MM.1S (cell line): Measurements from ENCODE around the gene VKORC1.

ENCODE experiments used
- DNase-seq: peaks from one replicate; pipeline ENCODE4 v3.0.0-alpha.2; 2015
- H2AFZ ChIP-seq: fragments of 300-600 bp; sonication (generic); 2 replicates; pipeline ENCODE4 v1.6.0; 2016; ENCODE audit warnings: antibody characterized with exemption, low read length
- H3F3A ChIP-seq: fragments of 300-600 bp; sonication (generic); 2 replicates; pipeline ENCODE4 v1.6.1; 2016; ENCODE audit warnings: mild to moderate bottlenecking, antibody characterized with exemption, low read length, moderate library complexity, mixed read lengths; ENCODE audit not compliant: insufficient read depth
- H3K27ac ChIP-seq: fragments of 300-600 bp; sonication (generic); 2 replicates; pipeline ENCODE4 v1.5.1; 2016; ENCODE audit warnings: mild to moderate bottlenecking, low read length
- H3K27me3 ChIP-seq: fragments of 300-600 bp; sonication (generic); replicated peaks from 2 replicates; pipeline ENCODE4 v1.6.0; 2016; ENCODE audit warnings: low read length; ENCODE audit not compliant: insufficient read depth
- H3K36me3 ChIP-seq: fragments of 300-600 bp; sonication (generic); replicated peaks from 2 replicates; pipeline ENCODE4 v1.6.1; 2016; ENCODE audit warnings: mild to moderate bottlenecking, low read length, mixed read lengths; ENCODE audit not compliant: insufficient read depth
- H3K4me1 ChIP-seq: fragments of 300-600 bp; sonication (generic); 2 replicates; pipeline ENCODE4 v1.6.1; 2016; ENCODE audit warnings: low read length, mixed read lengths
- H3K4me2 ChIP-seq: fragments of 300-600 bp; sonication (generic); 2 replicates; pipeline ENCODE4 v1.6.0; 2016; ENCODE audit warnings: low read depth, low read length
- H3K4me3 ChIP-seq: fragments of 300-600 bp; sonication (generic); 2 replicates; pipeline ENCODE4 v1.5.1; 2016; ENCODE audit warnings: low read length, mixed read lengths
- H3K79me2 ChIP-seq: fragments of 300-600 bp; sonication (generic); 2 replicates; pipeline ENCODE4 v1.6.1; 2016; ENCODE audit warnings: mixed run types, low read length, mixed read lengths
- H3K9ac ChIP-seq: fragments of 300-600 bp; sonication (generic); 2 replicates; pipeline ENCODE4 v1.6.1; 2016; ENCODE audit warnings: low read length, mixed read lengths
- H3K9me2 ChIP-seq: fragments of 300-600 bp; sonication (generic); replicated peaks from 2 replicates; pipeline ENCODE4 v1.6.1; 2016; ENCODE audit warnings: mild to moderate bottlenecking, low read length, mixed read lengths; ENCODE audit not compliant: insufficient read depth
- H3K9me3 ChIP-seq: fragments of 300-600 bp; sonication (generic); replicated peaks from 2 replicates; pipeline ENCODE4 v1.6.1; 2016; ENCODE audit warnings: mild to moderate bottlenecking, low read length, mixed read lengths; ENCODE audit not compliant: insufficient read depth
- H4K20me1 ChIP-seq: fragments of 300-600 bp; sonication (generic); 2 replicates; pipeline ENCODE4 v1.6.1; 2016; ENCODE audit warnings: mild to moderate bottlenecking, low read length, moderate library complexity, mixed read lengths; ENCODE audit not compliant: insufficient read depth
- EZH2 ChIP-seq: fragments of 300-600 bp; sonication (generic); optimal IDR thresholded peaks from 2 replicates; pipeline ENCODE3; 2017; ENCODE audit warnings: low read depth, mild to moderate bottlenecking, antibody characterized with exemption, low read length, mixed read lengths
- EZH2phosphoT487 ChIP-seq: fragments of 300-600 bp; sonication (generic); IDR thresholded peaks from 2 replicates; pipeline ENCODE4 v1.6.1; 2018; ENCODE audit warnings: antibody characterized with exemption, low read length
- TF ChIP-seq, protein P1 (sequence below): fragments of 300-600 bp; sonication (generic); IDR thresholded peaks from 2 replicates; pipeline ENCODE4 v1.5.1; 2016; ENCODE audit warnings: antibody characterized with exemption, low read length, mixed read lengths

The VKORC1 gene

DNA sequence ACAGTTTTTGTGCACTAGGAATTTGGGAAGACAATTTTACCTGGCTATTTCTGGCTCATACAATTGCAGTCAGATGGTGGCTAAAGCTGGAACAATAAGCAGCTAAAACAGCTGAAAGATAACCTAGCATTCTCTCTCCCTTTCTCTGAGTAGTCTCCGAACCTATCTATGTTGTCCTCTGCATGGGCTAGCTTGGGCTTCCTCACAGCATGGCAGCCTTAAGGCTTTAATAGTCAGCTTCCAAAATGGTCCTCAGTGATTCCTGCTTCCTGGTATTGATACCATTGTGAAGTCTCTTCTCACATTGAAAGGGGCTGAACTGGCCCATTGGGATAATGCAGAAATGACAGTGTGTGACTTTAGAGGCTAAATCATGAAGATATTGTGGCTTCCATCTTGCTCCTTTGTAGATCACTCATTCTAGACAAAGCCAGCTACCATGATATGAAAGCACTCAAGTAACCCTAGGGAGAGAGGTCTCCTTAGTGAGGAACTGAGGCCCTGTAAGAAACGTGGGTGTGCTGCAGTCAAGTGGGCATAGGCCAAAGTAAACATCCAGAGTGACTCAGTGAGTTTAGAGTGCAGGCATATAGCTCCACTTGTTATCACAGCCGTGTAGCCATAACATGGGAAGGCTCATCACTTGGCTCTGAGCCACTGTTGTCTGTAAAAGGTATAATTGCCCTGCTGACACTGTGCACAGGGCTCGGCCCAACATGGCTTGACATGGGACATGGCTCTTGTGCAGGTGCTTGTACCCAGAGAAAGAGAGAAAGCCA lies 5.5 kb upstream of the VKORC1 start:
- no peak overlapping the region for H3K9ac ChIP-seq
- H3K27ac ChIP-seq, result no peak overlapping the region
- H3K36me3 ChIP-seq, result no peaks in the 10 kb centered on the region
- H4K20me1 ChIP-seq, result no peaks in the 10 kb centered on the region
- no peak for TF ChIP-seq EZH2
- TF ChIP-seq EZH2phosphoT487, result no peak
- DNase-seq, result no peak
- H2AFZ ChIP-seq, result no peak overlapping the region
- H3K4me3 ChIP-seq, result no peak overlapping the region
- H3K4me1 ChIP-seq, result no peaks in the 10 kb centered on the region
- no peak overlapping the region for H3K4me2 ChIP-seq
- no peaks in the 10 kb centered on the region for H3K9me2 ChIP-seq
- H3K9me3 ChIP-seq, result no peaks in the 10 kb centered on the region
- H3F3A ChIP-seq, result no peaks in the 10 kb centered on the region
- no peaks in the 10 kb centered on the region for H3K79me2 ChIP-seq
- H3K27me3 ChIP-seq, result peaks cover 32% of the 10 kb centered on the region

- peak overlapping the region; percentile 93 for H3K4me2 ChIP-seq
- H3K4me1 ChIP-seq, result no peaks in the 10 kb centered on the region
- TF ChIP-seq, protein P1, sequence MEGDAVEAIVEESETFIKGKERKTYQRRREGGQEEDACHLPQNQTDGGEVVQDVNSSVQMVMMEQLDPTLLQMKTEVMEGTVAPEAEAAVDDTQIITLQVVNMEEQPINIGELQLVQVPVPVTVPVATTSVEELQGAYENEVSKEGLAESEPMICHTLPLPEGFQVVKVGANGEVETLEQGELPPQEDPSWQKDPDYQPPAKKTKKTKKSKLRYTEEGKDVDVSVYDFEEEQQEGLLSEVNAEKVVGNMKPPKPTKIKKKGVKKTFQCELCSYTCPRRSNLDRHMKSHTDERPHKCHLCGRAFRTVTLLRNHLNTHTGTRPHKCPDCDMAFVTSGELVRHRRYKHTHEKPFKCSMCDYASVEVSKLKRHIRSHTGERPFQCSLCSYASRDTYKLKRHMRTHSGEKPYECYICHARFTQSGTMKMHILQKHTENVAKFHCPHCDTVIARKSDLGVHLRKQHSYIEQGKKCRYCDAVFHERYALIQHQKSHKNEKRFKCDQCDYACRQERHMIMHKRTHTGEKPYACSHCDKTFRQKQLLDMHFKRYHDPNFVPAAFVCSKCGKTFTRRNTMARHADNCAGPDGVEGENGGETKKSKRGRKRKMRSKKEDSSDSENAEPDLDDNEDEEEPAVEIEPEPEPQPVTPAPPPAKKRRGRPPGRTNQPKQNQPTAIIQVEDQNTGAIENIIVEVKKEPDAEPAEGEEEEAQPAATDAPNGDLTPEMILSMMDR, result no peak
- TF ChIP-seq EZH2phosphoT487 (no peak), EZH2 (no peak)
- no peaks in the 10 kb centered on the region for H4K20me1 ChIP-seq
- peak overlapping the region; percentile 69; the same call in 1 of the 2 replicates for H3K27ac ChIP-seq
- peaks cover 12% of the 10 kb centered on the region for H3K27me3 ChIP-seq
- peak overlapping the region; percentile 94 for H3K4me3 ChIP-seq
- H3K36me3 ChIP-seq, result no peaks in the 10 kb centered on the region
- no peaks in the 10 kb centered on the region for H3K9me3 ChIP-seq
- no peaks in the 10 kb centered on the region for H3K9me2 ChIP-seq
- peaks cover 20% of the 10 kb centered on the region for H3K79me2 ChIP-seq
- H3F3A ChIP-seq, result peaks cover 4% of the 10 kb centered on the region
- H3K9ac ChIP-seq, result peak overlapping the region; percentile 74
- DNase-seq, result no peak
- peak overlapping the region; percentile 98 for H2AFZ ChIP-seq
Measured at GRCh38 chr16:31094088-31094423, 541 bp downstream of the VKORC1 start.

GRCh38 chr16:31093132-31093703 lies 1.4 kb downstream of the VKORC1 start:
- DNase-seq, result no peak
- Histone ChIP-seq H3K4me2 (peak overlapping the region; percentile 93; the same call in 1 of the 2 replicates), H3K36me3 (no peaks in the 10 kb centered on the region), H3K27me3 (peaks cover 4% of the 10 kb centered on the region), H3K4me3 (no peak overlapping the region), H3F3A (peaks cover 4% of the 10 kb centered on the region), H3K9me3 (no peaks in the 10 kb centered on the region), H4K20me1 (no peaks in the 10 kb centered on the region), H3K9me2 (no peaks in the 10 kb centered on the region), H2AFZ (no peak overlapping the region), H3K9ac (no peak overlapping the region), H3K27ac (no peak overlapping the region), H3K79me2 (peaks cover 20% of the 10 kb centered on the region), H3K4me1 (no peaks in the 10 kb centered on the region)
- TF ChIP-seq, protein P1, result no peak
- TF ChIP-seq EZH2, result no peak
- no peak for TF ChIP-seq EZH2phosphoT487

GRCh38 chr16:31092330-31092729 lies 2.3 kb downstream of the VKORC1 start:
- no peaks in the 10 kb centered on the region for H3K9me3 ChIP-seq
- no peak overlapping the region for H3K4me2 ChIP-seq
- H4K20me1 ChIP-seq, result no peaks in the 10 kb centered on the region
- peaks cover 20% of the 10 kb centered on the region for H3K79me2 ChIP-seq
- H3K27ac ChIP-seq, result no peak overlapping the region
- DNase-seq, result no peak
- TF ChIP-seq, protein P1, result no peak
- TF ChIP-seq EZH2phosphoT487 (no peak), EZH2 (no peak)
- no peak overlapping the region for H3K4me3 ChIP-seq
- H3K27me3 ChIP-seq, result no peaks in the 10 kb centered on the region
- no peaks in the 10 kb centered on the region for H3K9me2 ChIP-seq
- no peak overlapping the region for H2AFZ ChIP-seq
- peaks cover 4% of the 10 kb centered on the region for H3F3A ChIP-seq
- H3K9ac ChIP-seq, result no peak overlapping the region
- no peaks in the 10 kb centered on the region for H3K4me1 ChIP-seq
- no peaks in the 10 kb centered on the region for H3K36me3 ChIP-seq
